Keratinocyte (primary cell): ENCODE measurements around the gene RNF150. TPM values are rescaled to one million over a fixed set of nuclear protein-coding genes. Genes with fewer than 3 reads are reported as not detected.

Experiments
- DNase-seq: peaks from one replicate; pipeline ENCODE4 v3.0.0-alpha.2; 2011; ENCODE audit warnings: low read depth, missing footprints, low spot score
- FAIRE-seq: peaks from 2 replicates; lab custom pipeline; 2011; peaks lifted over from hg19 to GRCh38; lab: Jason Lieb, UNC
- H2AFZ ChIP-seq: 2 replicates; pipeline ENCODE4 v1.6.0; 2012; ENCODE audit warnings: low read length, control low read depth, inconsistent platforms; ENCODE audit not compliant: control insufficient read depth
- H3K27ac ChIP-seq: 2 replicates; pipeline ENCODE4 v1.5.1; 2011; ENCODE audit warnings: low read length; ENCODE audit not compliant: control insufficient read depth, insufficient read depth
- H3K27me3 ChIP-seq: 3 replicates; pipeline ENCODE4 v1.6.0; 2011; ENCODE audit warnings: low read length; ENCODE audit not compliant: control insufficient read depth, insufficient read depth; ENCODE audit errors: extremely low read depth
- H3K36me3 ChIP-seq, 2 experiments: 2 replicates in 1 of 2; 3 replicates in 1 of 2; pipeline ENCODE4 v1.5.1; 2011; ENCODE audit warnings: low read length in 2 of 2, mild to moderate bottlenecking in 1 of 2; ENCODE audit not compliant: control insufficient read depth in 2 of 2, insufficient read depth in 2 of 2; ENCODE audit errors: extremely low read depth in 1 of 2
- H3K4me1 ChIP-seq: 3 replicates; pipeline ENCODE4 v1.5.1; 2011; ENCODE audit warnings: low read length; ENCODE audit not compliant: control insufficient read depth, insufficient read depth; ENCODE audit errors: extremely low read depth
- H3K4me2 ChIP-seq: 3 replicates; pipeline ENCODE4 v1.6.0; 2011; ENCODE audit warnings: low read depth, low read length; ENCODE audit not compliant: control insufficient read depth, insufficient read depth; ENCODE audit errors: extremely low read depth
- H3K4me3 ChIP-seq, 3 experiments: fragments of 200-600 bp in 1 of 3; sonication (generic) in 1 of 3; 2 replicates in 2 of 3; 3 replicates in 1 of 3; pipeline ENCODE4 v1.5.1; 2011 to 2016; ENCODE audit warnings: low read length in 3 of 3, mild to moderate bottlenecking in 3 of 3, control low read depth in 2 of 3, inconsistent platforms in 1 of 3, low read depth in 1 of 3, mixed read lengths in 1 of 3, mixed run types in 1 of 3, moderate library complexity in 1 of 3; ENCODE audit not compliant: control insufficient read depth in 2 of 3, insufficient read depth in 2 of 3; ENCODE audit errors: extremely low read depth in 1 of 3
- H3K79me2 ChIP-seq: 2 replicates; pipeline ENCODE4 v1.6.0; 2012; ENCODE audit warnings: low read length; ENCODE audit not compliant: control insufficient read depth, insufficient read depth
- H3K9ac ChIP-seq: 3 replicates; pipeline ENCODE4 v1.6.0; 2011; ENCODE audit warnings: low read length; ENCODE audit not compliant: control insufficient read depth, insufficient read depth; ENCODE audit errors: extremely low read depth
- H3K9me1 ChIP-seq: 3 replicates; pipeline ENCODE4 v1.6.0; 2011; ENCODE audit warnings: low read length; ENCODE audit not compliant: control insufficient read depth, insufficient read depth; ENCODE audit errors: extremely low read depth
- H3K9me3 ChIP-seq: 2 replicates; pipeline ENCODE4 v1.5.1; 2012; ENCODE audit warnings: low read depth, low read length; ENCODE audit not compliant: control insufficient read depth
- H4K20me1 ChIP-seq: 3 replicates; pipeline ENCODE4 v1.6.0; 2011; ENCODE audit warnings: low read length; ENCODE audit not compliant: control insufficient read depth, insufficient read depth; ENCODE audit errors: extremely low read depth
- CTCF ChIP-seq, 3 experiments: IDR thresholded peaks in 1 of 3; conservative IDR thresholded peaks in 1 of 3; optimal IDR thresholded peaks in 1 of 3; 2 replicates in 2 of 3; 3 replicates in 1 of 3; pipeline versions ENCODE3 to v1.5.1; 2011; ENCODE audit warnings: low read length in 3 of 3, mild to moderate bottlenecking in 3 of 3, moderate library complexity in 2 of 3, control low read depth in 1 of 3, inconsistent platforms in 1 of 3; ENCODE audit not compliant: insufficient read depth in 2 of 3; ENCODE audit errors: extremely low read depth in 1 of 3
- EZH2 ChIP-seq: IDR thresholded peaks from one replicate; pipeline ENCODE4 v1.6.1; 2012; ENCODE audit warnings: inconsistent platforms, mild to moderate bottlenecking, low read length, moderate library complexity
- dilution Hi-C: fragments of 300-500 bp; cut with MboI; formaldehyde crosslinking; loops from one replicate; pipeline ENCODE4 v1.7.0; 2020; ENCODE audit warnings: low sequenced_read_pairs; ENCODE audit not compliant: extremely low pct_ligation_motif_present
- polyA plus RNA-seq, 5 experiments: library from polyadenylated mRNA; depleted of rRNA in 3 of 5; stranded (reverse) in 3 of 5; stranded (forward) in 1 of 5; unstranded in 1 of 5; fragments of >200 nt; gene quantifications; 1 replicate in 1 of 5; 2 replicates in 3 of 5; 3 replicates in 1 of 5; pipeline versions ENCODE4 v1.2.1 to v1.2.3, GENCODE V29; 2011 to 2012; ENCODE audit warnings: missing spikeins in 2 of 5, low read depth in 1 of 5, low replicate concordance in 1 of 5

The RNF150 gene
- polyA plus RNA-seq, 1 donor (not counting 4 experiments of a cell fraction or from before 2014, with no cell fraction given) = 0.18 TPM

GRCh38 chr4:140813804-140814203 lies 319.5 kb downstream of the RNF150 start:
- no peak overlapping the region for H2AFZ ChIP-seq

GRCh38 chr4:140812916-140813315 lies 320.4 kb downstream of the RNF150 start:
- H2AFZ ChIP-seq = no peak overlapping the region
- FAIRE-seq = no peak
- dilution Hi-C loops = no loop called here
- no peaks in the 10 kb centered on the region for H4K20me1 ChIP-seq
- H3K9ac ChIP-seq = no peak overlapping the region
- H3K4me3 ChIP-seq = no peak overlapping the region
- no peaks in the 10 kb centered on the region for H3K9me1 ChIP-seq
- no peak overlapping the region for H3K27ac ChIP-seq
- H3K4me2 ChIP-seq = no peak overlapping the region
- no peak for DNase-seq
- no peaks in the 10 kb centered on the region for H3K4me1 ChIP-seq
- peaks cover 4% of the 10 kb centered on the region for H3K27me3 ChIP-seq
- no peaks in the 10 kb centered on the region for H3K9me3 ChIP-seq
- no peaks in the 10 kb centered on the region for H3K79me2 ChIP-seq
- H3K36me3 ChIP-seq = no peaks in the 10 kb centered on the region
- TF ChIP-seq EZH2 = no peak
- no peak for TF ChIP-seq CTCF (optimal IDR thresholded peaks at IDR 0.05 in 1 of 3, IDR thresholded peaks at IDR 0.05 in 1 of 3, conservative IDR thresholded peaks at IDR 0.05 in 1 of 3; ENCODE audit: extremely low read depth in 1 of 3, insufficient read depth in 2 of 3, low read length in 3 of 3)

More at GRCh38 chr4:140813804-140814203, 319.5 kb downstream of the RNF150 start:
- Histone ChIP-seq H3K9me3 (no peaks in the 10 kb centered on the region), H4K20me1 (no peaks in the 10 kb centered on the region), H3K27me3 (peaks cover 4% of the 10 kb centered on the region), H3K4me1 (no peaks in the 10 kb centered on the region), H3K9ac (no peak overlapping the region), H3K27ac (no peak overlapping the region), H3K4me2 (no peak overlapping the region), H3K9me1 (no peaks in the 10 kb centered on the region), H3K36me3 (no peaks in the 10 kb centered on the region), H3K4me3 (no peak overlapping the region), H3K79me2 (no peaks in the 10 kb centered on the region)
- dilution Hi-C loops = no loop called here
- TF ChIP-seq EZH2 = no peak
- no peak for TF ChIP-seq CTCF (optimal IDR thresholded peaks at IDR 0.05 in 1 of 3, IDR thresholded peaks at IDR 0.05 in 1 of 3, conservative IDR thresholded peaks at IDR 0.05 in 1 of 3; ENCODE audit: extremely low read depth in 1 of 3, insufficient read depth in 2 of 3, low read length in 3 of 3)
- FAIRE-seq (no peak), DNase-seq (no peak)
